Measurements from ENCODE around the gene KIAA1586. TPM values are rescaled to one million over a fixed set of nuclear protein-coding genes. Genes with fewer than 3 reads are reported as not detected.

KIAA1586 gene
- total RNA-seq, 2 donors from 2014 or later = 18.7 to 21.5 TPM

- Histone ChIP-seq H3K36me3 (ENCODE audit: control insufficient read depth, insufficient read depth, low read length) (no peaks in the 10 kb centered on the region), H3K4me3 (ENCODE audit: low read length) (no peak overlapping the region), H3K9ac (ENCODE audit: extremely low read depth, low read length, poor library complexity, severe bottlenecking) (no peak overlapping the region), H3K4me1 (ENCODE audit: control insufficient read depth, insufficient read depth, low read length) (no peaks in the 10 kb centered on the region), H3K27ac (ENCODE audit: low read depth, low read length) (no peak overlapping the region), H3K27me3 (ENCODE audit: control insufficient read depth, insufficient read depth, low read length, poor library complexity, severe bottlenecking) (no peaks in the 10 kb centered on the region), H3K9me3 (ENCODE audit: control insufficient read depth, low read length) (peaks cover 28% of the 10 kb centered on the region)
- Mint-ChIP-seq H3K9me3 (peaks cover 5% of the 10 kb centered on the region), H3K36me3 (ENCODE audit: low read depth) (no peaks in the 10 kb centered on the region), H3K4me1 (no peaks in the 10 kb centered on the region), H3K27ac (no peak overlapping the region), H3K4me3 (no peak overlapping the region), H3K27me3 (ENCODE audit: insufficient read depth) (peaks cover 2% of the 10 kb centered on the region)
- peak; percentile 76 for TF ChIP-seq CTCF (conservative IDR thresholded peaks at IDR 0.05)
- no peak for DNase-seq
- 32% methylated on average over 1 of the region's 1 CpG; no CpG with 5 or more reads in 1 of the 2 experiments for WGBS, 2 experiments (ENCODE audit: insufficient coverage in 1 of 2, insufficient read length in 1 of 2)
These were observed 25.3 kb upstream of the KIAA1586 start for GRCh38 chr6:57021086-57021720.

GRCh38 chr6:57024321-57024720 is 22.2 kb upstream of the KIAA1586 start:
- Histone ChIP-seq H3K9ac (ENCODE audit: extremely low read depth, low read length, poor library complexity, severe bottlenecking) (no peak overlapping the region), H3K27me3 (ENCODE audit: control insufficient read depth, insufficient read depth, low read length, poor library complexity, severe bottlenecking) (no peaks in the 10 kb centered on the region), H3K27ac (ENCODE audit: low read depth, low read length) (no peak overlapping the region), H3K36me3 (ENCODE audit: control insufficient read depth, insufficient read depth, low read length) (no peaks in the 10 kb centered on the region), H3K4me3 (ENCODE audit: low read length) (no peak overlapping the region), H3K4me1 (ENCODE audit: control insufficient read depth, insufficient read depth, low read length) (no peaks in the 10 kb centered on the region), H3K9me3 (ENCODE audit: control insufficient read depth, low read length) (peaks cover 28% of the 10 kb centered on the region)
- WGBS, 2 experiments (ENCODE audit: insufficient coverage in 1 of 2, insufficient read length in 1 of 2) = 62 to 88% methylated on average over 1 to 2 of the region's 2 CpGs
- Mint-ChIP-seq H3K36me3 (ENCODE audit: low read depth) (no peaks in the 10 kb centered on the region), H3K27me3 (ENCODE audit: insufficient read depth) (peaks cover 2% of the 10 kb centered on the region), H3K9me3 (peaks cover 5% of the 10 kb centered on the region), H3K4me3 (no peak overlapping the region), H3K27ac (no peak overlapping the region), H3K4me1 (no peaks in the 10 kb centered on the region)
- DNase-seq = no peak
- TF ChIP-seq CTCF (conservative IDR thresholded peaks at IDR 0.05) = no peak

DNA sequence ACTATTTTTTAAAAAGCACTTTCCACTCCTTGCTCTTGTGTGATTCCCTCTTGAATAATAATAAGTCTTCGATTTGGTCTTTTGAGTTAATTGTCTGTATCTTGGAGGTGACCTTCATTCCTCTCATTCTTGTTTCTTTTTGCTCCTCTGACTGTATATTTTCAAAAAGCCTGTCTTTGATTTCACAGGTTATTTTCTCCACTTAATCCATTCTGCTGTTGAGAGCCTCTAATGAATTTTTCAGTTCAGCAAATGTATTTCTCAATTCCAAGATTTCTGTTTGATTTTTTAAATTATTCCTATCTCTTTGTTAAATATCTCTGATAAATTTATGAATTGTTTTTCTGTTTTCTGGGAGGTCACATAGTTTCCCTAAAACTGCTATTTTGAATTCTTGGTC is 21.7 kb upstream of the KIAA1586 start:
- no peak overlapping the region for H3K9ac ChIP-seq (ENCODE audit: extremely low read depth, low read length, poor library complexity, severe bottlenecking)
- H3K9me3 ChIP-seq (ENCODE audit: control insufficient read depth, low read length) = peaks cover 28% of the 10 kb centered on the region
- Mint-ChIP-seq H3K27me3 (ENCODE audit: insufficient read depth) (peaks cover 2% of the 10 kb centered on the region), H3K36me3 (ENCODE audit: low read depth) (no peaks in the 10 kb centered on the region), H3K4me3 (no peak overlapping the region), H3K27ac (no peak overlapping the region), H3K4me1 (no peaks in the 10 kb centered on the region), H3K9me3 (peaks cover 5% of the 10 kb centered on the region)
- TF ChIP-seq CTCF (conservative IDR thresholded peaks at IDR 0.05) = no peak
- no peaks in the 10 kb centered on the region for H3K36me3 ChIP-seq (ENCODE audit: control insufficient read depth, insufficient read depth, low read length)
- no peak overlapping the region for H3K27ac ChIP-seq (ENCODE audit: low read depth, low read length)
- no peaks in the 10 kb centered on the region for H3K27me3 ChIP-seq (ENCODE audit: control insufficient read depth, insufficient read depth, low read length, poor library complexity, severe bottlenecking)
- DNase-seq = no peak
- no peaks in the 10 kb centered on the region for H3K4me1 ChIP-seq (ENCODE audit: control insufficient read depth, insufficient read depth, low read length)
- H3K4me3 ChIP-seq (ENCODE audit: low read length) = no peak overlapping the region
- 67% methylated on average over 1 of the region's 1 CpG; no CpG with 5 or more reads in 1 of the 2 experiments for WGBS, 2 experiments (ENCODE audit: insufficient coverage in 1 of 2, insufficient read length in 1 of 2)

Data from endodermal cell (in vitro differentiated cells).